Stimulated activated naive CD4-positive, alpha-beta T cell treated with Interleukin-2 at 50 U/mL for 16 hours (primary cell): ENCODE results near the gene CAPN3.

Experiments used
- DNase-seq: peaks from one replicate; lab custom pipeline; 2025; lab: John Stamatoyannopoulos, UW

CAPN3 gene

GRCh38 chr15:42358141-42358540 is 1.2 kb upstream of the CAPN3 start:
- no peak for DNase-seq

GRCh38 chr15:42359985-42360384 is 684 bp downstream of the CAPN3 start:
- no peak for DNase-seq

- no peak for DNase-seq
Observed at GRCh38 chr15:42360535-42361112, 1.3 kb downstream of the CAPN3 start.

- no peak for DNase-seq
Observed at GRCh38 chr15:42363487-42363886, 4.2 kb downstream of the CAPN3 start.

GRCh38 chr15:42363942-42364341 is 4.6 kb downstream of the CAPN3 start:
- no peak for DNase-seq

GRCh38 chr15:42364529-42364928 is 5.2 kb downstream of the CAPN3 start:
- DNase-seq: no peak

GRCh38 chr15:42365921-42366550 is 6.7 kb downstream of the CAPN3 start:
- no peak for DNase-seq

- DNase-seq: no peak
Observed at GRCh38 chr15:42367041-42367440, 7.7 kb downstream of the CAPN3 start.

GRCh38 chr15:42368096-42368495 is 8.8 kb downstream of the CAPN3 start:
- DNase-seq: no peak

GRCh38 chr15:42371096-42371495 is 11.8 kb downstream of the CAPN3 start:
- DNase-seq: no peak

- no peak for DNase-seq
Observed at GRCh38 chr15:42373274-42373673, 14.0 kb downstream of the CAPN3 start.

GRCh38 chr15:42373936-42374335 is 14.6 kb downstream of the CAPN3 start:
- no peak for DNase-seq

- no peak for DNase-seq
Observed at GRCh38 chr15:42374810-42375209, 15.5 kb downstream of the CAPN3 start.

GRCh38 chr15:42375252-42375651 is 16.0 kb downstream of the CAPN3 start:
- no peak for DNase-seq

GRCh38 chr15:42375941-42376340 is 16.6 kb downstream of the CAPN3 start:
- DNase-seq: no peak

GRCh38 chr15:42378011-42378410 is 18.7 kb downstream of the CAPN3 start:
- no peak for DNase-seq

- DNase-seq: no peak
Observed at GRCh38 chr15:42384597-42384996, 25.3 kb downstream of the CAPN3 start.

GRCh38 chr15:42385206-42385979 is 26.1 kb downstream of the CAPN3 start:
- DNase-seq: no peak

- no peak for DNase-seq
Observed at GRCh38 chr15:42385980-42386700, 26.8 kb downstream of the CAPN3 start.

- no peak for DNase-seq
Observed at GRCh38 chr15:42387603-42388002, 28.3 kb downstream of the CAPN3 start.

GRCh38 chr15:42392309-42393024 is 33.2 kb downstream of the CAPN3 start:
- no peak for DNase-seq

- DNase-seq: no peak
Observed at GRCh38 chr15:42394106-42394505, 34.8 kb downstream of the CAPN3 start.
